AG04450 (cell line): ENCODE data around the gene LHFPL6. TPM values are rescaled to one million over a fixed set of nuclear protein-coding genes. Genes with fewer than 3 reads are reported as not detected.

ENCODE experiments used
- CTCF ChIA-PET: fragments of 300-600, 350-600 bp; formaldehyde crosslinking; extraction: SDS; loops from one replicate; lab custom pipeline; 2022; ENCODE audit warnings: antibody characterized with exemption, inconsistent platforms; lab: Charles Lee
- POLR2A ChIA-PET: fragments of 350-600 bp; formaldehyde crosslinking; extraction: SDS; loops from one replicate; lab custom pipeline; 2021; ENCODE audit warnings: antibody characterized with exemption, inconsistent platforms; lab: Yijun Ruan, JAX
- DNase-seq: peaks from one replicate; pipeline ENCODE4 v3.0.0-alpha.2; 2011; ENCODE audit warnings: low read depth, low spot score
- H3K27ac ChIP-seq: one replicate; pipeline ENCODE4 v1.5.1; 2012; ENCODE audit warnings: low read depth, low read length, control low read depth
- H3K27me3 ChIP-seq: one replicate; pipeline ENCODE4 v1.6.0; 2012; ENCODE audit warnings: low read length; ENCODE audit not compliant: control insufficient read depth, insufficient read depth
- H3K4me3 ChIP-seq: 2 replicates; pipeline ENCODE4 v1.5.1; 2011; ENCODE audit warnings: mild to moderate bottlenecking, low read depth, low read length, control low read depth
- H3K9me3 ChIP-seq: 2 replicates; pipeline ENCODE4 v1.5.1; 2012; ENCODE audit warnings: low read length; ENCODE audit not compliant: control insufficient read depth, insufficient read depth
- polyA plus RNA-seq: library from polyadenylated mRNA; depleted of rRNA; stranded (reverse); fragments of >200 nt; gene quantifications from 2 replicates; pipeline ENCODE4 v1.2.3, GENCODE V29; 2011
- TF ChIP-seq, protein P1 (sequence below): IDR thresholded peaks from 2 replicates; pipeline ENCODE4 v1.5.1; 2011; ENCODE audit warnings: low read depth, low read length, control low read depth, inconsistent platforms

Gene LHFPL6
- polyA plus RNA-seq, 1 experiment = 40.3 TPM

- CTCF ChIA-PET = no interaction called here
- no peaks in the 10 kb centered on the region for H3K9me3 ChIP-seq
- no peak overlapping the region for H3K4me3 ChIP-seq
- TF ChIP-seq, protein P1, sequence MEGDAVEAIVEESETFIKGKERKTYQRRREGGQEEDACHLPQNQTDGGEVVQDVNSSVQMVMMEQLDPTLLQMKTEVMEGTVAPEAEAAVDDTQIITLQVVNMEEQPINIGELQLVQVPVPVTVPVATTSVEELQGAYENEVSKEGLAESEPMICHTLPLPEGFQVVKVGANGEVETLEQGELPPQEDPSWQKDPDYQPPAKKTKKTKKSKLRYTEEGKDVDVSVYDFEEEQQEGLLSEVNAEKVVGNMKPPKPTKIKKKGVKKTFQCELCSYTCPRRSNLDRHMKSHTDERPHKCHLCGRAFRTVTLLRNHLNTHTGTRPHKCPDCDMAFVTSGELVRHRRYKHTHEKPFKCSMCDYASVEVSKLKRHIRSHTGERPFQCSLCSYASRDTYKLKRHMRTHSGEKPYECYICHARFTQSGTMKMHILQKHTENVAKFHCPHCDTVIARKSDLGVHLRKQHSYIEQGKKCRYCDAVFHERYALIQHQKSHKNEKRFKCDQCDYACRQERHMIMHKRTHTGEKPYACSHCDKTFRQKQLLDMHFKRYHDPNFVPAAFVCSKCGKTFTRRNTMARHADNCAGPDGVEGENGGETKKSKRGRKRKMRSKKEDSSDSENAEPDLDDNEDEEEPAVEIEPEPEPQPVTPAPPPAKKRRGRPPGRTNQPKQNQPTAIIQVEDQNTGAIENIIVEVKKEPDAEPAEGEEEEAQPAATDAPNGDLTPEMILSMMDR = no peak
- no peak for DNase-seq
- no peaks in the 10 kb centered on the region for H3K27me3 ChIP-seq
- POLR2A ChIA-PET = no interaction called here
- no peak overlapping the region for H3K27ac ChIP-seq
Observed at GRCh38 chr13:39326469-39327171, 276.4 kb downstream of the LHFPL6 start.

GRCh38 chr13:39324806-39325311 is 278.1 kb downstream of the LHFPL6 start:
- CTCF ChIA-PET = no interaction called here
- H3K9me3 ChIP-seq = no peaks in the 10 kb centered on the region
- TF ChIP-seq, protein P1 = no peak
- DNase-seq = no peak
- no peaks in the 10 kb centered on the region for H3K27me3 ChIP-seq
- no peak overlapping the region for H3K4me3 ChIP-seq
- H3K27ac ChIP-seq = no peak overlapping the region
- POLR2A ChIA-PET = no interaction called here

GRCh38 chr13:39322836-39323585 is 280.0 kb downstream of the LHFPL6 start:
- no peaks in the 10 kb centered on the region for H3K9me3 ChIP-seq
- TF ChIP-seq, protein P1 = no peak
- DNase-seq = no peak
- H3K27me3 ChIP-seq = no peaks in the 10 kb centered on the region
- no peak overlapping the region for H3K27ac ChIP-seq
- ChIA-PET CTCF (interaction anchor here (2.6 to 2.8 kb wide), 2 partner anchors 289 to 293 kb away, joined by 8 to 9 read pairs; no protein-coding TSS in a partner anchor), POLR2A (no interaction called here)
- no peak overlapping the region for H3K4me3 ChIP-seq

- TF ChIP-seq, protein P1 = no peak
- H3K9me3 ChIP-seq = no peaks in the 10 kb centered on the region
- CTCF ChIA-PET = interaction anchor here (2.6 to 2.8 kb wide), 2 partner anchors 290 to 294 kb away, joined by 8 to 9 read pairs; no protein-coding TSS in a partner anchor
- no peak for DNase-seq
- H3K4me3 ChIP-seq = no peak overlapping the region
- no peaks in the 10 kb centered on the region for H3K27me3 ChIP-seq
- POLR2A ChIA-PET = no interaction called here
- no peak overlapping the region for H3K27ac ChIP-seq
Observed at GRCh38 chr13:39321574-39321973, 281.4 kb downstream of the LHFPL6 start.
